Nephron (organoid): ENCODE measurements around the gene SLC38A8.

Source experiments
- H3K27ac Mint-ChIP-seq, 3 experiments: 2 replicates each; pipeline ENCODE4 v1.8.0; 2020; ENCODE audit warnings: mixed read lengths in 3 of 3, mild to moderate bottlenecking in 2 of 3, moderate library complexity in 1 of 3
- H3K27me3 Mint-ChIP-seq: 2 replicates; pipeline ENCODE4 v1.8.0; 2021; ENCODE audit warnings: low read depth, mild to moderate bottlenecking, moderate library complexity, mixed read lengths
- H3K36me3 Mint-ChIP-seq: 2 replicates; pipeline ENCODE4 v1.8.0; 2020; ENCODE audit warnings: low read depth, mixed read lengths
- H3K4me1 Mint-ChIP-seq: 2 replicates; pipeline ENCODE4 v1.8.0; 2020; ENCODE audit warnings: mixed read lengths
- H3K4me3 Mint-ChIP-seq, 3 experiments: 2 replicates each; pipeline ENCODE4 v1.8.0; 2020; ENCODE audit warnings: mild to moderate bottlenecking in 3 of 3, mixed read lengths in 3 of 3, moderate library complexity in 2 of 3
- H3K9me3 Mint-ChIP-seq: 2 replicates; pipeline ENCODE4 v1.8.0; 2020; ENCODE audit warnings: mixed read lengths
- CTCF ChIP-seq, 3 experiments: fragments of 200-600 bp; sonication (generic); IDR thresholded peaks; one replicate each; pipeline ENCODE4 v1.5.0; 2021; ENCODE audit warnings: antibody characterized with exemption in 3 of 3; ENCODE audit not compliant: unreplicated experiment in 3 of 3

Gene SLC38A8

GRCh38 chr16:84087001-84087400 lies 44.4 kb upstream of the SLC38A8 start:
- H3K27me3 Mint-ChIP-seq: no peaks in the 10 kb centered on the region
- TF ChIP-seq CTCF (IDR thresholded peaks at IDR 0.05; ENCODE audit: unreplicated experiment in 3 of 3): no peak

GRCh38 chr16:84086341-84086740 lies 43.7 kb upstream of the SLC38A8 start:
- Mint-ChIP-seq H3K4me1 (no peaks in the 10 kb centered on the region), H3K4me3 (no peak overlapping the region), H3K36me3 (peaks cover 63% of the 10 kb centered on the region), H3K27ac (no peak overlapping the region), H3K27me3 (no peaks in the 10 kb centered on the region), H3K9me3 (no peaks in the 10 kb centered on the region)
- no peak for TF ChIP-seq CTCF (IDR thresholded peaks at IDR 0.05; ENCODE audit: unreplicated experiment in 3 of 3)

More at GRCh38 chr16:84087001-84087400, 44.4 kb upstream of the SLC38A8 start:
- no peaks in the 10 kb centered on the region for H3K9me3 Mint-ChIP-seq
- H3K36me3 Mint-ChIP-seq: peaks cover 63% of the 10 kb centered on the region
- H3K27ac Mint-ChIP-seq: no peak overlapping the region
- no peaks in the 10 kb centered on the region for H3K4me1 Mint-ChIP-seq
- H3K4me3 Mint-ChIP-seq: no peak overlapping the region

GRCh38 chr16:84085773-84086172 lies 43.2 kb upstream of the SLC38A8 start:
- no peaks in the 10 kb centered on the region for H3K27me3 Mint-ChIP-seq
- H3K36me3 Mint-ChIP-seq: peaks cover 63% of the 10 kb centered on the region
- no peak overlapping the region for H3K4me3 Mint-ChIP-seq
- TF ChIP-seq CTCF (IDR thresholded peaks at IDR 0.05; ENCODE audit: unreplicated experiment in 3 of 3): no peak
- no peaks in the 10 kb centered on the region for H3K9me3 Mint-ChIP-seq
- no peak overlapping the region for H3K27ac Mint-ChIP-seq
- no peaks in the 10 kb centered on the region for H3K4me1 Mint-ChIP-seq

- Mint-ChIP-seq H3K27ac (no peak overlapping the region), H3K4me1 (no peaks in the 10 kb centered on the region), H3K27me3 (no peaks in the 10 kb centered on the region), H3K9me3 (no peaks in the 10 kb centered on the region), H3K36me3 (peaks cover 65% of the 10 kb centered on the region), H3K4me3 (no peak overlapping the region)
- no peak for TF ChIP-seq CTCF (IDR thresholded peaks at IDR 0.05; ENCODE audit: unreplicated experiment in 3 of 3)
Measured at GRCh38 chr16:84085271-84085667, 42.7 kb upstream of the SLC38A8 start.

- peaks cover 67% of the 10 kb centered on the region for H3K36me3 Mint-ChIP-seq
- no peak overlapping the region for H3K4me3 Mint-ChIP-seq
- peak; percentile 66 to 72 (median 70) for TF ChIP-seq CTCF (IDR thresholded peaks at IDR 0.05; ENCODE audit: unreplicated experiment in 3 of 3)
- H3K27me3 Mint-ChIP-seq: no peaks in the 10 kb centered on the region
- no peaks in the 10 kb centered on the region for H3K4me1 Mint-ChIP-seq
- no peak overlapping the region for H3K27ac Mint-ChIP-seq
- no peaks in the 10 kb centered on the region for H3K9me3 Mint-ChIP-seq
Measured at GRCh38 chr16:84084570-84085270, 42.1 kb upstream of the SLC38A8 start.
